Measurements from ENCODE around the gene PTK6. TPM values are rescaled to one million over a fixed set of nuclear protein-coding genes. Genes with fewer than 3 reads are reported as not detected.

Gene PTK6
- total RNA-seq, 4 donors from 2014 or later = under 0.01 TPM; not detected in 2

DNA sequence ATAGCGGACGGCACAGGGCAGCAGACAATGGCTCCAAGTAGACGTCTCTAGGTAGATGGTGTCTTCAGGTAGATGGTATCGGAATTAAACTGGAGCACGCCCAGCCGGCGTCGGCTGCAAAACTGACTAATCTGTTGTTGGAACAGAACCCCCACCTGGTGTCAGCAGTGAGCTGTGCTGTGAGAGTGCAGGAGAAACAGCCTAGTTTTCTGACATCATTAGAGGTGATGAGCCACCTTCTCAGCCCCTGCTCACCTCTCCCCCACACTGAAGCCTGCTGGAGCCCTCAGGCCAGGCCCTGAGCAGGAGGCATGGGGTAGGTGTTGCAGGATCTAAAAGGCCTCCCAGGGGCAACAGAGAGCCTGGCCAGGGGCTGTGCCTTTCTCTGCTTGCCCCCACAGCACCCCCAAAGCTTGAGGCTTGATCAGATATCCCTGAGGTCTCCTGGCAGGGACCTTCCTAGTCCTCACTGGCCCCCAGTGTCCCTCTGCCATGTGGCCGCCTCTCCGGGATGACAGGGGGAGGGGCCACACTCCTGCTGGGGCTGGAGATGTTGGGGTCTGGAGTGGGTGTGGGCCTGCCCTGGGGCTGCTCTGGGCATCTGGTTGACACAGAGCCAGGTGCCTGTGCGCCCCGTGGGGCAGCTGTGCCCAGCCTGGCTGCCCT lies 43.8 kb upstream of the PTK6 start:
- intact Hi-C loops (cut with DNase I; ENCODE audit: low total_unique reads) = no loop called here
- peak in 1 of 2 donors; percentile 19 for DNase-seq
- no peak for TF ChIP-seq POLR2A (IDR thresholded peaks at IDR 0.05)
- TF ChIP-seq, protein P1, sequence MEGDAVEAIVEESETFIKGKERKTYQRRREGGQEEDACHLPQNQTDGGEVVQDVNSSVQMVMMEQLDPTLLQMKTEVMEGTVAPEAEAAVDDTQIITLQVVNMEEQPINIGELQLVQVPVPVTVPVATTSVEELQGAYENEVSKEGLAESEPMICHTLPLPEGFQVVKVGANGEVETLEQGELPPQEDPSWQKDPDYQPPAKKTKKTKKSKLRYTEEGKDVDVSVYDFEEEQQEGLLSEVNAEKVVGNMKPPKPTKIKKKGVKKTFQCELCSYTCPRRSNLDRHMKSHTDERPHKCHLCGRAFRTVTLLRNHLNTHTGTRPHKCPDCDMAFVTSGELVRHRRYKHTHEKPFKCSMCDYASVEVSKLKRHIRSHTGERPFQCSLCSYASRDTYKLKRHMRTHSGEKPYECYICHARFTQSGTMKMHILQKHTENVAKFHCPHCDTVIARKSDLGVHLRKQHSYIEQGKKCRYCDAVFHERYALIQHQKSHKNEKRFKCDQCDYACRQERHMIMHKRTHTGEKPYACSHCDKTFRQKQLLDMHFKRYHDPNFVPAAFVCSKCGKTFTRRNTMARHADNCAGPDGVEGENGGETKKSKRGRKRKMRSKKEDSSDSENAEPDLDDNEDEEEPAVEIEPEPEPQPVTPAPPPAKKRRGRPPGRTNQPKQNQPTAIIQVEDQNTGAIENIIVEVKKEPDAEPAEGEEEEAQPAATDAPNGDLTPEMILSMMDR (IDR thresholded peaks at IDR 0.05) = peak in 1 of 4 experiments; percentile 6
- no peaks in the 10 kb centered on the region for H3K4me1 ChIP-seq
- no peaks in the 10 kb centered on the region for H3K36me3 ChIP-seq
- H3K4me3 ChIP-seq = no peak overlapping the region
- no peak overlapping the region for H3K27ac ChIP-seq
- H3K27me3 ChIP-seq = no peaks in the 10 kb centered on the region
- no peaks in the 10 kb centered on the region for H3K9me3 ChIP-seq

DNA sequence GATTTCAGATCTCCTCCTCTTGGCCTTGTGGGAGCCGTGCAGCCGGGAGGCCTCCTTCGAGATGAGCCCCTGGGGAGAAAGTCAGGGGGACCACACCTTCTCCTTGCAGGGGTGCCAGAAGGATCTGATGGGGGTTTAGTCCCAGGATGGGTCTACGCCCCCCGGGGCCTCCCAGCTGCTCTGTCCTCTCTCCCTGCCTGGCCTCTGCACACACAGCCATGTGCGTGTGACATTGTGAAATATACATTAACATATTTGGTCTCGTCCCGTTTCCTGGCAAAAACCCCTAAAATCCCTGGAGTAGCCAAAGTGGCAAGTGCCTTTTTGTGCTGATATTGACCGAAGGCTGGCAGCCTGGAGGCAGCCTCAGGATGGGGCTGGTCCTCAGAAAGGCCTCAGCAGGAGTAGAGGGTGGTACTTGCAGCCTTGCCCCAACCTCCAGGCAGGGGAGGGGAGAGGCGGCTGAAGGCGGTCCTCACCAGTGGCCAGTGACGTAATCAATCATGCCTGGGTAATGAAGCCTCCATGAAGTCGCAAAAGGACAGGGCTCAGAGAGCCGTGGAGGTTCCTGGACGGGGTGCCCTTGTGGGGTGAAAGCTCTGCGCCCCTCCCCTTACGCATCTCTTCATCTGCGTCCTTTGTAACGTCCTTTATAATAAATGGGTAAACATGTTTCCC lies 42.0 kb upstream of the PTK6 start:
- DNase-seq = no peak
- Histone ChIP-seq H3K27me3 (no peaks in the 10 kb centered on the region), H3K4me3 (no peak overlapping the region), H3K27ac (no peak overlapping the region), H3K9me3 (no peaks in the 10 kb centered on the region), H3K36me3 (no peaks in the 10 kb centered on the region), H3K4me1 (no peaks in the 10 kb centered on the region)
- no peak for TF ChIP-seq POLR2A (IDR thresholded peaks at IDR 0.05)
- TF ChIP-seq, protein P1 (IDR thresholded peaks at IDR 0.05) = no peak
- intact Hi-C loops (cut with DNase I; ENCODE audit: low total_unique reads) = no loop called here

DNA sequence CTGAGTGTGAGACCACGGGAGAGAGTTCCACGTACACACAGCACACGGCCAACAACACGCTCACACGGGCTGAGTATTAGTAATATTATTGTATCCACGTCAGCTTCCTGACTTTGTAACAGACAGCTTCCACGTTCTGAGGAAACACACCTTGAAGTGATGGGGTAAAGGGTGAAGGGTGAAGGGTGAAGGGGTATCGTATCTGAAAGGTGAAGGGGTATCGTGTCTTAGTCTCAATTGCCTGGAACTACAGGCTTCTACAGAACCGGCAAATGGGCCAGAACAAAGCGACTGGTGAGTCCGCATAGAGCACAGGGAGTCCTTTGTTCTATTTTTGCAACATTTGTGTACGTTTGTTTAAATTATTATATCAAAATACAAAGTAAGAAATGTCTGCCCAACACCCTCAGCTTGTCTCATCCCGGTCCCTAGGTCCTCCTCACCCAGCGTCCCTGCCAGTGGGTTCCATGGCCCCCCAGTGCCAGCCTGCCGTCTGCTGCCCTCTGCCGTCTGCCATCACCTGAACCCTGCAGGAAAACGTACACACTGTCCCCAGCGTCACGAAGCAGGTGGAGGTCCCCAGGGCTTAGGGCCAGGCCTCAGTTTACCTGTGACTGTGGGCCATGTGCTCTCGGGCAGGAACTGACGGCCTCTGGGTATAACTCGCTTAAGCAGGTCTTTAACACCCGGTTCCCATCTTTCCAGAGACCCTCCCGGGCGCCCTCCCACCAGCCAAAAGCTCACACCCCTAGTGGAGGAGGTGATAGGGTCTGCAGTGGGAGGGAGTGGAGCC lies 41.2 kb upstream of the PTK6 start:
- Histone ChIP-seq H3K4me3 (no peak overlapping the region), H3K4me1 (peaks cover 0 to 1% of the 10 kb centered on the region in 2 donors), H3K27ac (no peak overlapping the region), H3K27me3 (no peaks in the 10 kb centered on the region), H3K9me3 (no peaks in the 10 kb centered on the region), H3K36me3 (no peaks in the 10 kb centered on the region)
- no peak for DNase-seq
- intact Hi-C loops (cut with DNase I; ENCODE audit: low total_unique reads) = no loop called here
- TF ChIP-seq, protein P1 (IDR thresholded peaks at IDR 0.05) = no peak

DNA sequence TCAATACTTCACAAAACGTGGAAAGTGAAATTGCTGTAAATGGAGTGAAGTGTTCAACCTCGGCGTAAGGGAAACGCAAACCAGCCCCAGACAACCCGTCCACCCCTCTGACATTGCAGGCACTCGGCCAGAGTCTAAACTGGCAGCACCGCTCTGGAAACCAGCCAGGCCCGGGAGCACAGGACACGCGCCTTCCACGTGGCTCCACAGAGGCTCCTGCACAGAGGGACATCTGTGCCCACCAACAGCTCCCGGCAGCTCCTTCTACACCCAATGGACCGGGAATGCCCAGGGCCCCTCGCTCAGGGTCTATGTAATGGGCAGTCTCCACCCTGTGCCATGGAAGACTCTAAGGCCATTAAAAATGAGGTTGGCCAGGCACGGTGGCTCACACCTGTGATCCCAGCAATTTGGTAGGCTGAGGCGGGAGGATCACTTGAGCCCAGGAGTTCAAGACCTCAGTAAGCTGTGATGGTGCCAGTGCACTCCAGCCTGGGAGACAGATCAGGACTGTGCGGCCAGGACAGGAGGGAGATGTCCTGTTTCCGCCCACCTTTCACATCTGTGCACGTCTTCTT lies 40.2 kb upstream of the PTK6 start:
- no peak overlapping the region for H3K27ac ChIP-seq
- H3K4me1 ChIP-seq = peaks cover 0 to 6% of the 10 kb centered on the region in 2 donors
- intact Hi-C loops (cut with DNase I; ENCODE audit: low total_unique reads) = no loop called here
- TF ChIP-seq POLR2A (IDR thresholded peaks at IDR 0.05) = no peak
- TF ChIP-seq, protein P1 (IDR thresholded peaks at IDR 0.05) = no peak
- no peaks in the 10 kb centered on the region for H3K9me3 ChIP-seq
- H3K36me3 ChIP-seq = no peaks in the 10 kb centered on the region
- H3K27me3 ChIP-seq = no peaks in the 10 kb centered on the region
- no peak overlapping the region for H3K4me3 ChIP-seq
- DNase-seq = no peak
